ENCODE measurements around the gene ACTR5.

ACTR5 gene

GRCh38 chr20:38715646-38716045 lies 32.6 kb upstream of the ACTR5 start:
- Histone ChIP-seq H3K4me3 (IDR thresholded peaks at IDR 0.05; ENCODE audit: insufficient read depth, low read depth, low read length) (no peak overlapping the region), H3K9ac (no peak overlapping the region), H3K4me2 (no peak overlapping the region), H3K27ac (no peak overlapping the region), H3K36me3 (ENCODE audit: insufficient read depth) (no peaks in the 10 kb centered on the region), H3K79me2 (ENCODE audit: insufficient read depth, low read depth) (no peaks in the 10 kb centered on the region), H3K27me3 (ENCODE audit: insufficient read depth, low read depth) (peaks cover 21% of the 10 kb centered on the region; the same call in 1 of the 2 replicates), H2AFZ (ENCODE audit: low read depth) (no peak overlapping the region), H3K4me1 (ENCODE audit: low read depth, poor library complexity, severe bottlenecking) (no peaks in the 10 kb centered on the region), H4K20me1 (ENCODE audit: insufficient read depth) (no peaks in the 10 kb centered on the region)
- TF ChIP-seq, protein P1, sequence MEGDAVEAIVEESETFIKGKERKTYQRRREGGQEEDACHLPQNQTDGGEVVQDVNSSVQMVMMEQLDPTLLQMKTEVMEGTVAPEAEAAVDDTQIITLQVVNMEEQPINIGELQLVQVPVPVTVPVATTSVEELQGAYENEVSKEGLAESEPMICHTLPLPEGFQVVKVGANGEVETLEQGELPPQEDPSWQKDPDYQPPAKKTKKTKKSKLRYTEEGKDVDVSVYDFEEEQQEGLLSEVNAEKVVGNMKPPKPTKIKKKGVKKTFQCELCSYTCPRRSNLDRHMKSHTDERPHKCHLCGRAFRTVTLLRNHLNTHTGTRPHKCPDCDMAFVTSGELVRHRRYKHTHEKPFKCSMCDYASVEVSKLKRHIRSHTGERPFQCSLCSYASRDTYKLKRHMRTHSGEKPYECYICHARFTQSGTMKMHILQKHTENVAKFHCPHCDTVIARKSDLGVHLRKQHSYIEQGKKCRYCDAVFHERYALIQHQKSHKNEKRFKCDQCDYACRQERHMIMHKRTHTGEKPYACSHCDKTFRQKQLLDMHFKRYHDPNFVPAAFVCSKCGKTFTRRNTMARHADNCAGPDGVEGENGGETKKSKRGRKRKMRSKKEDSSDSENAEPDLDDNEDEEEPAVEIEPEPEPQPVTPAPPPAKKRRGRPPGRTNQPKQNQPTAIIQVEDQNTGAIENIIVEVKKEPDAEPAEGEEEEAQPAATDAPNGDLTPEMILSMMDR (conservative IDR thresholded peaks at IDR 0.05; ENCODE audit: low read depth, low read length): no peak

- no peak overlapping the region for H2AFZ ChIP-seq (ENCODE audit: low read depth)
- H3K4me3 ChIP-seq (IDR thresholded peaks at IDR 0.05; ENCODE audit: insufficient read depth, low read depth, low read length): no peak overlapping the region
- no peak overlapping the region for H3K4me2 ChIP-seq
- no peak overlapping the region for H3K9ac ChIP-seq
- TF ChIP-seq, protein P1 (conservative IDR thresholded peaks at IDR 0.05; ENCODE audit: low read depth, low read length): no peak
- peaks cover 30% of the 10 kb centered on the region; the same call in 1 of the 2 replicates for H3K27me3 ChIP-seq (ENCODE audit: insufficient read depth, low read depth)
- H3K27ac ChIP-seq: no peak overlapping the region
- no peaks in the 10 kb centered on the region for H3K79me2 ChIP-seq (ENCODE audit: insufficient read depth, low read depth)
- peaks cover 3% of the 10 kb centered on the region for H3K4me1 ChIP-seq (ENCODE audit: low read depth, poor library complexity, severe bottlenecking)
- no peaks in the 10 kb centered on the region for H3K36me3 ChIP-seq (ENCODE audit: insufficient read depth)
- no peaks in the 10 kb centered on the region for H4K20me1 ChIP-seq (ENCODE audit: insufficient read depth)
Observed at GRCh38 chr20:38722683-38723016, 25.6 kb upstream of the ACTR5 start.

DNA sequence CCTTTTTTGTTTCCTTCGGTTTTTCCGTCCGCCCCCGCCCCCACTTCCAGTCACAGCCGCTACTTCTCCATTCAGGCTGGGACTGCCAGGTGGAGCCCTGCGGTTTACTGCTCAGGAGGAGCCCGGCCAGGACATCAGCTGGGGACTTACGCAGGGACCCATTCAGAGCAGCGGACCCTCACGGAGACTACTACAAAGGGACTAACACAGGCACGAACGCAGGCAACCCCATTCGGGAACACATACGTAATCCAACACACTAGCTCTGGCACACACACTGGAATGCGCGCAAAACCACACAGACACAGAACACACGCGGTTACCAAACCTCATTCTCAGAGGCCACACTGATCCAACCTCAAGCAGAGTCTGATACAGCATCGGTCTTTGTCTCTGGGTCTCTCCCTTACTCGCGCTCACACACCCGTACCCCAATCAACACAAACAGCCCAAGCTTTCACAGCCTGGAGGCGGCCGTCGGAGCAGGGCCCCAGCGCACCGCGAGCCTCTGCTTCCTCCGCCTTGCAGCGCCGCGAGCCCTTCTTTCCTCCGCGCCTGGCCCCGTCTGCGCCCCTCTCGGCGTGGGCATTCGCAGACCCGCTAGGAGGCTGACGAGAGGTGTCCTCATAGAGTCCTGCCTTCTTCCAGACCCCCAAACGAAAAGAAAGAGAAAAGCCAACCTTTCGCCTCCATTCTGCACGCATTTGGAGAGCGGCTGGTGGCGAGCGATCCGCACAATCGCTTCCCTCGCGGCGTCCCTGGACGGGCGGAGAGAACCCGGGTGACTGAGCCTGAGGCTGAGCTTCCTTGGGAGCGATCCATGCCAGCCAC lies 25.0 kb upstream of the ACTR5 start:
- Histone ChIP-seq H3K79me2 (ENCODE audit: insufficient read depth, low read depth) (no peaks in the 10 kb centered on the region), H3K36me3 (ENCODE audit: insufficient read depth) (no peaks in the 10 kb centered on the region), H3K9ac (no peak overlapping the region), H3K27me3 (ENCODE audit: insufficient read depth, low read depth) (peaks cover 25% of the 10 kb centered on the region; the same call in 1 of the 2 replicates), H3K27ac (no peak overlapping the region), H3K4me1 (ENCODE audit: low read depth, poor library complexity, severe bottlenecking) (peaks cover 3% of the 10 kb centered on the region), H2AFZ (ENCODE audit: low read depth) (no peak overlapping the region), H4K20me1 (ENCODE audit: insufficient read depth) (no peaks in the 10 kb centered on the region), H3K4me2 (no peak overlapping the region), H3K4me3 (IDR thresholded peaks at IDR 0.05; ENCODE audit: insufficient read depth, low read depth, low read length) (no peak overlapping the region)
- TF ChIP-seq, protein P1 (conservative IDR thresholded peaks at IDR 0.05; ENCODE audit: low read depth, low read length): no peak

DNA sequence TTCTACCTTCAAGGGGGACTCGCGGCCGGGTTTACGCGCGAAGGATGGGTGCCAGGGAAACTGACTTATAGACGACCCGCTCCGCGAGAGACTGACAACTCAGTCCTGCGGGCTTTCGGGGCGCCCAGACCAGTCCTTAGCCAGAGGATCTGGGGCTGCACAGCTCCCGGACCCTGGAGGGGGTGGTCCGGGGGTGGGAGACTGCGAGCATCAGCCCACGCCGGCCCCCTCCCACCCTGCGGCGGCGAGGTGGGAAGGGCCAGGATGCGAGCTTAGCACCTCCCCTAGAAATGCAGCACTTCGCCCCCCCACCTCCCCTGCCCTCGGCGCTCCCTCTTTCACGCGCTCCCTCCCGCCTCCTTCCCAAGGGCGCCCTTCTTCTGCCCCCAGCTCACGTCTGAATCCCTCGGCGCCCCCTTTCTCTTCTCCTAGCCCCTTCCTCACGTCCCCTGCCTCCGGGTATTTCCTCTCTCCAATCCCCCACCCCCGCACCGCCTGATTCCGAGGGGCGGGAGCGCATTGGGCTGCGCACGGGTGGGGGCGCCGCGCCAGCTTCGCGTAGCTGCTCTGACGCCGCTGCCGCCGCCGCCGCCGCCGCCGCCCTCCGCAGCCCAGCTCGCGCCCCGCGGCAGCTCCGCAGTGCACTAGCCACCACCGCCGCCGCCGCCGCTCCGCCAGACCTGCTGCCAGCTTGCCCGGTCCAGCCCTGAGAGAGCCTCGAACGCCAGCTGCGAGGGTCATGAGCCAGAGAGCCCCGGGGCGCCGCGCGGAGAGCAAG lies 24.2 kb upstream of the ACTR5 start, which contains the start of gene SLC32A1:
TSS of gene SLC32A1 (plus strand) at position 639 of the 778 bp plus-strand sequence. CDS start 239 bp downstream, outside the sequence.
- Histone ChIP-seq H2AFZ (ENCODE audit: low read depth) (no peak within 1 kb of the TSS), H3K4me3 (IDR thresholded peaks at IDR 0.05; ENCODE audit: insufficient read depth, low read depth, low read length) (no peak within 1 kb of the TSS), H3K9ac (no peak within 1 kb of the TSS), H3K27me3 (ENCODE audit: insufficient read depth, low read depth) (peaks cover 21% of the 10 kb centered on the region), H4K20me1 (ENCODE audit: insufficient read depth) (no peaks in the 10 kb centered on the region), H3K36me3 (ENCODE audit: insufficient read depth) (no peaks in the 10 kb centered on the region), H3K27ac (no peak within 1 kb of the TSS), H3K79me2 (ENCODE audit: insufficient read depth, low read depth) (no peaks in the 10 kb centered on the region), H3K4me2 (peak within 1 kb of the TSS; percentile 31; the same call in 1 of the 2 replicates), H3K4me1 (ENCODE audit: low read depth, poor library complexity, severe bottlenecking) (peaks cover 3% of the 10 kb centered on the region)
- TF ChIP-seq, protein P1 (conservative IDR thresholded peaks at IDR 0.05; ENCODE audit: low read depth, low read length): no peak

Data from KMS-11 (cell line).